ENCODE measurements around the gene TLN1.

Gene TLN1

DNA sequence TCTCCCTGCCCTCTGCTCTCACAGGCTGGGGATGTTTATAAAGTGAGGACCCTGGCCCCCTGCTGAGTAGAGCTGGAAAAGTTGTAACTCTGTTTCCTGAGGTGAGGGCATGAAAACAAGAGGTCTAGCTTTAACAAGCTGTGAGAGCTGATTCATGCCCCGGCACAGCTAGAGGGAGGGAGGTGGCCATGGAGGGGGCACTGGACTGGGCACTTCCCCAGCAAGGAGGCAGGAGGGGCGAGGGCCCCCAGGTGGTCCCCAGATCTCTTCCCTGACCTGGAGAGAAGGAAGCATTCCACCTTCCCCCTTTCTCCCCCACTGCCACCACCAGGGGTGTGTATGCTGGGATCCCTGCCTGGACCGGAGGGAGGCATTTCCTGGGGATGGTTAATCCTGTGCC lies 22.3 kb upstream of the TLN1 start, which contains the start of gene MSMP:
TSS of gene MSMP (minus strand) at position 13 of the 400 bp plus-strand sequence. CDS start 147 bp downstream, outside the sequence.
- no peak for DNase-seq

DNA sequence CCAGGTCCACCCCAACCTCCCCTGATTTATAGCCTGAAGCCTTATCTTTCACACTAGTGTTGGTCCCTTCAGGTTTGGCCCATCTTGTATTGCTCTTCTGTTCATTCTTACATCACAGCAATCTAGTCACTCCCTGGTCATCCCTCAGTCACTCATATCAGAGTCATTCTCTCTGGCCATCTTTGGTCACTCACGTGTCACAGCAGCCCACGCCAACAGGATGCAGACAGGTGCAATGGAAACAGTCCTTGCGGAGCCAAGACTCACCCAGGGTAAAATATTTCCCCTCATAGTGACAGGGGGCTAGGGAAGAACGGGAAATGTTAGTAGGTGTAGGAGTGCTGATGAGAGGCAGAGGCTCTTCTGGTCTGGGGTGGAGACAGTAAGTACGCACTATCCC lies 21.5 kb upstream of the TLN1 start:
- DNase-seq = no peak

DNA sequence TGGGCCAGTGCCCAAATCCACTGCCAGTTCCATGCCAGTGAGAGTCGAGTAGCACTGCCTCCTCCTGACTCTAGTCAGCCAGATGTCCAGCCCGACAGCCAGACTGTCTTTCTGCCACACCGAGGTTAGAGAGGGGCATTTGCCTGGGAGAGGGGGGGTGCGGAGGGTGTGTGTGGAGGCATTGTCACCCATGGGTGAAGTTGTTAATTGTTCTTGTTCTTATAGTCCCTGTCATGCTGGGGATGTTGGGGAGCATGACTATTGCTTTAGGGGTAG lies 18.2 kb upstream of the TLN1 start:
- DNase-seq = no peak

DNA sequence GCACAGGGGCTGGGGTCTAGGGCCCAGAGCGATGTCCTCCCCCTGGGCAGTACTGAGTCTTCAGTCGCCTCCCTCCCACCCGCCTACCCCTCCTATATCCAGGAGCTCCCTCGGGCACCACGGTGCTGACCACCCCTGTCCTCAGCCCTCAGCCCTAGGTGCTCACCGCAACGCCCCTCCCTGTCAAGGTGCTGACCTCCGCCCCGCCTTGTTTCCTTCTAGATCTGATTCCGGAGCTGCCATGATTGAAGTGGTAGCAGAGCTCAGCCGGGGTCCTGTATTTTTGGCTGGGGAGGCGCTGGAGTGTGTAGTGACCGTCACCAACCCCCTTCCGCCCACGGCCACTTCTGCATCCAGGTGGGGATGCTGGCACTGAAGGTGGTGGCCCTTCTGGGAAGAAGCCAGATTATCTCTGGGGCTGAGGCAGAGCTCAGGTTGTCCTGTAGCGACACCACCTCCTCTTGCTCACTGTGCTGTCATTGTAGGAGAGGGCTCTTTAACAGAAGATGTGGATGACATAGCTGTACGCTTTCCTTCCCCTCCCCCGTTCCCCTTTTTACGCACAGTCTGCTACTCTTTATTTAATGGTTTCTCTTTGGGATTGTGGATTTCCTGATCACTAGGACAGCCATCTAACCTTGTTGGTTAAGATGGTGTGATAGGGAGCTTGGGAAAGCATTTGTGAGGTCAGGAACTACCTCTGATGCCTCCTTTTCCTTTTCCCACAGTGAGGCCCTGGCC lies 17.7 kb upstream of the TLN1 start:
- DNase-seq = no peak

DNA sequence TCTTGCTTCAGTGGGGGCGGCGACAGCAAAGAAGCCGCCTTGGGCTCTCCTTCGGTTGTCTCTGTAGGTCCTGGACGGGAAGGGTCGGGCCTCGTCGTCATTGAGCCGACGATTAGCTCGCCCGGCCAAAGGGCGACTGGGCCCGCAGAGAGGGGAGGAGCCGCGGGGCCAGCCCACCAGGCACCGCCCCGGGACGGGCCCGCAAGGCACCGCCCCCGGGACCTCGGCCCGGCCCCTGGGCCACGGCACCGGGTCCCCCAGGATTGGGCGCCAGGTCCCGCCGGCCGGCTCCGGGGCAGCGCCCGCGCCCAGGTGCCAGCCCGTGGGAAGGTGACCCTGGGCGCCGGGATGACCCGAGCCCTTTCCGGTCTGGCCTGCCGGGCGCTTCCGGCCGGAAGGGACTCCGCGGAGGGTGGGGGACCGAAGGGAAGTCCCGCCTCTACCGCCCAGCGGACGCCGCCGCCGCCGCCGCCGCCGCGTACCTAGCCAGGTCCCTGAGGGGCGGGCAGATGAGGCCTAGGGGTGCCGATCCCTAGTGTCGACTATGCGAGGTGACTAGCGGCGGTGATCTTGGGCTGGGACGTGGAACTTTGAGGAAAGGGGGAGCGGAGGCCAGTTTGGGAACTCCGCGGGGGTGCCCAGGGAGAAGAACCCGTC lies 17.0 kb upstream of the TLN1 start, which contains the start of the genes GBA2 and RGP1:
TSS of gene GBA2 (minus strand) at position 371 of the 657 bp plus-strand sequence. CDS start 524 bp downstream, outside the sequence.
TSS of gene RGP1 (plus strand) at position 430 of the 657 bp plus-strand sequence. CDS start 469 bp downstream, outside the sequence.
- DNase-seq = peak; percentile 61

DNA sequence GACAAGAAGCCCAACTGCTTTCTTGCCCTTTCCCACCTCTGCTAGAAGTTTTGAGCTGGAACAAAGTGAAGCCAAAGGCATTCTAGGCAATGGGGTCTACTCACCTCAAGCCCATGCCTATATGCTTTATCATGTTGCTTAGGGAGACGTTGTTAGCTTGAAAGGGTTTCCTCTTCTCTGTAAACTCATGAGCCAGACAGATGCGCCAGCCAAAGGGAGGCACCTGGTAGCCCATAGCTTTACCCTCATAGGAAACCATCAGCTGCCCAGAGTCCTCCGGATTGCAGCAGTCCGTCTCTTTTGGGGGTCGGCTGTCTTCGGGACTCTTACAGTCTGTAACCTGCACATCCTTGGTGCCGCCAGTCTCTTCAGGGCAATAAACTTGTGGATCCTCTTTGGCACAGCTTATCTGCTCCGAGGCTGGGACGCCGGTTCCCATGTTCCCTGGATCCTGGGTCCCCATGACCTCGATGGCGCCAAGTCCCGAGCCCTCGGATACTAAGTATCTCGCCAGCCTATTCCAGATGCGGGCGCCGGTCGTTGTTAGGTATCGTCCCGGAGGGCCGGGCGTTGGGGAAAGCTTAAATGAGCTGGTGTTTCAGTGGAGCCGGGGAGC lies 16.4 kb upstream of the TLN1 start:
- no peak for DNase-seq

DNA sequence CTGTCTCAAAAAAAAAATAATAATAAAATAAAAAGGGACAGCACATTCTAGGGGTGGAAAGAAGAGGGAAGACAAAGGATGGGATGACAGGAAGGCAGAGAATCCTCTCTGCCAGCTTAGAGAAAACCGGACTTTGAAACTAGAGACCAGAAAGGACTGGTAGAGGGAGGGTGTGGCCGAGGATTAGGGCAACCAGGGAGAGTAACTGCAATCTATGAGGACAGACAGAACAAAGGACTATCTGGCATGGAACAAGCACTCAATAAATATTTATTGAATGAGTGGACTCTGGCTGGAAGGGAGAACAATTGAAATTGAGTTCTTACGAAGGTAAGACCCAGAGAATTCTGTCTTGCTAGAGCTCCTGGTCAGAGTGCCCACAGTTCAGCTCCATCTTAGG lies 14.6 kb upstream of the TLN1 start:
- DNase-seq = no peak

DNA sequence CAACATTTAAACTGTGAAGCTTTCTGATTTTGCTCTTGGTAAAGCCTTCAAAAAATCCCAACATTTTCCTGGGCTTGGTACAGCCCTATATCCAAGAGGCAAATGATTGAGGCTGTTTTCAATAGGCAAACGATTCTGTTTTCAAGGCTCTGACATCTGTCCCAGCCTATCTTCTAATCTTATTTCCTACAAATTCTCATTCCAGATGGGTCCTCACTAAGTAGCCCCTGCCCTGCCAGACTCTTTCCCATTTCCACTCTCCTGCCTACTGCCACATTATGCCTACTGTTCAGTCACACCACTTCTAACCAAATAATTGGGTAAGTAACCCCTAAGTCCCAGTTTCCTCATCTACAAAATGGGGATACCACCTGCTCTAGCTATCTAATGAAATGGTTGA lies 13.6 kb upstream of the TLN1 start:
- no peak for DNase-seq

DNA sequence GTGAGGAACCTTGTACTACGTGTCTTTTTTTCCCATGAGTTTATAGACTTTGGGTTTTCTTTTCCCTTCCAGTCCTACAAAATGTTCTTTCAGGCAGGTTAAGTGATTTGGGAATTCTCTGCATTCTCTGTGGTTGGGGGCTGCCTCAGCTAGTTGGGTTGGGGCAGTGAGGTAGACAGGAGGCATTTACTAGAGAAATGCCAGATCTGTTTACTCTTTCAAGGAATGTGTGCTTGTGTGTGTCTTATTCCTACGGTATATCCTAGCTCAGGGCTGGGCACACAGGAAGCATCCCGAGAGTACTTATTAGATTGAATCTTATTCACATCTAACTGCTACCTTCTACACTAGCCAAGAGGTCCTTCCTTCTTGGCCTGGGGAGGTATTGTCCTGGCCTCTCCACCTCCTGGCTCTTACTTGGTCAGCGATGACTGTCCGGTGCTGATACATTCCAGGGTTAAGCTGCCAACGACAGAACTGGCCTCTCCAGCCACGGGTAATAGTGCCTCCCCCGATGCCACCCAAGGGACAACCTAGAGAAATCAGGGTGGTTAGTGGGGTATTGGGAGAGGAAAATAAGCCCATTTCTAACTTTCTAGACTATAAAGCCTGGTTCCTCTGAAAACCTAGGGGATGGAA lies 12.0 kb upstream of the TLN1 start:
- no peak for DNase-seq

DNA sequence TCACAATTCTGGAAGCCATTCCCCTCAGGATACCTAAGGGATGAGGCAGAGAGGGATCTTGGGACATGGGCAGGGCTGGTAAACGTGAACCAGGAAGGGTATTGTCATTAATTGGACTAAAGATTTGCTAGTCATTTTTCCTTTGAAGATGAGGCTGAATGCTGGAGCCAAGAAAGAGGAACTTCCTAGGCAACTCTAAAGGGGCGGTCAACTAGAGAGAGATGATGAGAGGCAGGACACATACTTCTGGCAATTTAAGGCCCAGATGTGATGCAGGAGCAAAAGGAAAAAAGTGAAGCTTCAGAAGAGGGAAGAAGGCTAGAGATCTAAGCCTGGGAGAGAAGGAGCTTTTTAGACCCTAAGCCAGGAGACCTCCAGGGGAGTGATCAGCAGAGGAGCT lies 11.5 kb upstream of the TLN1 start:
- no peak for DNase-seq

DNA sequence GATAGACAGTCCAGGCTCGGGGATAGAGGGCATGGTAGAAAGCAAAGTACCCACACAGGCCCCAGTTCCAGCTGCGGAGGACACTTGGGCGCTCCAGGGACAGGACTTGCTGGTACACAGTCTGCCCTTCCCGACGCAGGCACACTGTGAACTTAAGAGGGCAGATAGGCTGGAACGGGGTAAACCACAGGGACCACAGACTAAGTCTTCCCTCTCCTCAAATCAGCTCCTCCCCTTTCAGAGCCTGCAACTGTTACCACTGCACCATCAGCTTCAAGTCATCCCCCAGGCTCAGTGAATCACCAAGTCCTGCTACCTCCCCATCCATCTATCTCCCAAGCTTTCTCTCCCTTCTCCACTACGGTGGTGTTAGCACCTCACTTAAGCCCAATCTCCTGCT lies 9.7 kb upstream of the TLN1 start:
- DNase-seq = no peak

DNA sequence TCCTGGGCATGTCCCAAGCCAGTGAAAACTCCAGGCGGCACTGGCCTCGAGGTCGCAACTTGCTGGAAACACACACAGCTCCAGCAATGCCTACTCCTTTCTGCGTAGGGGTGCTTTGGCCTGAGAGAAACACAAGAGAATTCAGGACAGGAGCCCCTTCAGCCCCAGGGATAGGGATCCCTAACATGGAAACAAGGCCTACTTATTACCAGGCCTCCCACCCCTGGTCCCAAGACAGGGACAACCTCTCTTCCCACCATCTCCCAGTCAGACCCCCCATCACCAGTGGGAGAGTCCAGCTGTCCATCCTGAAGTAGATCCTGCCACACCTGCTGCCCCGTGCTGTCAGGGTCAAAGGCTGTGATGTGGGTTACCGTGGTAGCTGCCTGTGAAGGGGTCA lies 8.2 kb upstream of the TLN1 start:
- DNase-seq = no peak

DNA sequence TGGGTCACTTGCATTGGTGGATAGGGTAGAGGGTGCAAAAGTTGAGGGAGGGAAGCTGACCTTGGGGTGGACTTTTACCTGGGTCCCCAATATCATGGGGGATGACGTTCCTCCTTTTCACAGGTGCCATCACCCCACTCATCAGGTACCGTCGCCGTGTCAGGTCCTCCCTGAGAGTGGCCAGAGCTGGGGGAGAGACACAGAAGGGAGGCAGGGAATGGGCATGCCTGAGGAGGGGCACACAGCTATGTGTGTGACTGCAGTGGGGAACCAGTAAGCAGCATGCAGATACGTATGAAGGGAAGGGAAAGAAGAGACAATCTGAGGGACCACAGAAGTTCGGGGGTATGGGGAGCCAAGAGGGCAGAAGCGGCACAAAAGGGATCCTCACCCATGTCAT lies 6.9 kb upstream of the TLN1 start:
- DNase-seq = no peak

DNA sequence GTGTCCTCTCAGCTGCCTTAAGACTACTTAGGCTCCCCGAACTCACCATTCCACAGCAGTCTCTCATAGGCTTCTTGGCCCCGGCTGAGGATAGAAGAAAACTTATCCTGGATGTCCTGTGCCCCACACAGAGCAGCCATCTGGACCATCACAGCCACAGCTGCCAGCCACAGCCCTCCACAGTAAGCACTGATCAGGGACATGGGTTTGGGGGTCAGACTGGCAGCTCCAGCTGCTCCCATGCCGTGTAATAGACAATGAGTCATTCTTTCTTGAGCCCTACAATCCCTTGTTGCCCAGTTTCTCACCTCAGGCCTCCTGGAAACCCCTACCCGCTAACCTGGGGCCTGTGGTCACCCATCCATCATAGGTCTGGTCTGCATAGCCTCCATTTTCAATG lies 6.2 kb upstream of the TLN1 start:
- DNase-seq = no peak

DNA sequence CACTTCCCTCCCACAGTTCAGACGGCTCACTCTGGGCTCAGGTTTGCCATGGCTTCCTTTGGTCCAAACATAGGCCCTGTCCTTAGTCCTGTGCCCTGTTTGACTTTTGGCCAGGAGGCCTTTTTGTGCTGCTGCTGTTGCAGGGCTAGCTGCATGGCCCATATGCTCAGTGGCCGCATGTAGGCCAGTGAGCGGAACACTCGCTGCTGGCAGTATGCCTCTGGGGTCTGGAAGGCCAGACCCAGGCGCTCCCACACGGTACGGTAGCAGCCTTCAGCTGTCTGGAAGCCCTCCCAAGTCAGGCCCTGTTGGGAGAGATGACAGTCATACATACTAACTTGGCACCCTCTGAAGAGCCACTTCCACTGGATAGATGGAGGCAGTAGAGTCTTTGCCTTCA lies 5.1 kb upstream of the TLN1 start:
- no peak for DNase-seq

DNA sequence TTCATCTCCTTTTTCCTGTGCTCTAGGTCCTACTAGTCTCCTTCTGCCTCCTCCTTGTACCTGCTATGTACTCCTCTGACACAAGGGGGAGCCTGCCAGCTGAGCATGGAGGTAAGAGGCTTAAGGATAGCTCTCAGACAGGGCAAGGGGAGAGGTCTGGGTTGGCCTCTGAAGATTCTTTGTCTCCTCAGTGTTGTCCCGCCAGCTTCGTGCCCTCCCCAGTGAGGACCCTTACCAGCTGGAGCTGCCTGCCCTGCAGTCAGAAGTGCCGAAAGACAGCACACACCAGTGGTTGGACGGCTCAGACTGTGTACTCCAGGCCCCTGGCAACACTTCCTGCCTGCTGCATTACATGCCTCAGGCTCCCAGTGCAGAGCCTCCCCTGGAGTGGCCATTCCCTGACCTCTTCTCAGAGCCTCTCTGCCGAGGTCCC lies 4.2 kb upstream of the TLN1 start:
- DNase-seq = no peak

DNA sequence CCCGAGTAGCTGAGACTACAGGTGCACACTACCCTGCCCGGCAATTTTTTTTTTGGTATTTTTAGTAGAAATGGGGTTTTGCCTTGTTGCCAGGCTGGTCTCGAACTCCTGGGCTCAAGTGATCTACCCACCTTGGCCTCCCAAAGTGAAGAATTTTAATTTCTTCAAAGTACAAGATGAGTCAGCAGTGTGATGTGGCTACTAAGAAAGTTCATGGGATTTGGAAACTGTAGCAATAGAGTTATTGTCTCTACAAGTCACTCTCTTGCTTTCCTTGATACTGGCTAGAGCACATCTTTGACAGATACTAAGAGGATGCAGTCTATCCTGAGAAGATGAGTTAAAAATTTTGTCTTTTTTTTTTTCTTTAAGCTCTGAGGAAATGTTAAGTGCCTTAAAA lies 2.1 kb upstream of the TLN1 start:
- no peak for DNase-seq

DNA sequence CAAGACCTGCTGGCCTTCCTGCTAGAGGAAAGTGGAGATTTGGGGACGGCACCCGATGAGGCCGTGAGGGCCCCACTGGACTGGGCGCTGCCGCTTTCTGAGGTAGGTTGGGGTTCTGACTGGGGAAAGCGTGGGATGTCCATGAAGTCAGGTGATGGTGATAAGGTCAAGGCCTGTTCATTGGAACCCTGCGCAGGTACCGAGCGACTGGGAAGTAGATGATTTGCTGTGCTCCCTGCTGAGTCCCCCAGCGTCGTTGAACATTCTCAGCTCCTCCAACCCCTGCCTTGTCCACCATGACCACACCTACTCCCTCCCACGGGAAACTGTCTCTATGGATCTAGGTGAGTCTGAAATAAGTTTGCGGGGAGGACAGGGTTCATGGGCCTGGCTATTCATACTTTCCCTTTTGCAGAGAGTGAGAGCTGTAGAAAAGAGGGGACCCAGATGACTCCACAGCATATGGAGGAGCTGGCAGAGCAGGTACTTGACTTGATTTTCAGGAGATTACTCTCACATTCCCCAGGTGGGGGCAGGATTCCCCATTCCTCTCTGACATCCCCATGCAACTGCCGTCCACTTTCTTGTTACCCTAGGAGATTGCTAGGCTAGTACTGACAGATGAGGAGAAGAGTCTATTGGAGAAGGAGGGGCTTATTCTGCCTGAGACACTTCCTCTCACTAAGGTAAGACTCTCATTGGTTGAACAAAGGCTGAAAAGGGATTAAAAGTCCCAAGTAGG lies 976 bp upstream of the TLN1 start:
- DNase-seq = no peak

DNA sequence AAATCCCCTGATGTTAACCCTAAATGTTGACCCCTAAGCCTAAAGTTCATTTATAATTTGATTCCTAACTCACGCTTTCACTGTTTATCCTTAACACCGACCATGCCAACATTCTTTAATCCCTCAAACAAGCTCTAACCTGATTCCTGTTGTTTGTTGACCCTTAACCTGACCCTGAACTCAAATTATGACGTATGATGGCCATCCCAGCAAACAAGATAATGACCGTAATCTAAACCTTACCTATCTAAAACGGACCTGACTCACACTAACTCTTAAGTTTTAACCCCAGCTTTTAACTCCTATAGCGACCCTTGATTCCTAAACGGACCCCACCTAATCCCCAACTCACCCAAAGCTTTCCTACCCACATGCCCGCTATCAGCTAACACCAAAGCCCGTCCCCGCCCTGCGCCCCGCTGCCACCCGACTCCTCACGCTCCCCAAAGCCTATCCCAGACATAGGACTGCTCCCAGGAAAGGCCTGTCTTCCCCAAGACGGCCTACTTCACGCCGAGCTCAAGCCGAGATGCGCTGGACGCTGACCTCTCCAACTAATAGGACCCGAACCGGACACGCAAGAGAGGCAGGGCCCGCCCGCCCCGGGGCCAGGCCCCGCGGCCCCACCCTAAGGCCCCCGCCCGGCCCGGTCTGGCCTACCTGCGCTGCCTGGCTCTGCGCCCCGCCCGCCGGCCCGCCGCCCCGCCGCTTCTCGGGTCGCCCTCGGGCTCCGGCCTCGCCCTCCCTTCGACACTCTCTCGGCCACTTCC lies 395 bp downstream of the TLN1 start:
- no peak for DNase-seq

DNA sequence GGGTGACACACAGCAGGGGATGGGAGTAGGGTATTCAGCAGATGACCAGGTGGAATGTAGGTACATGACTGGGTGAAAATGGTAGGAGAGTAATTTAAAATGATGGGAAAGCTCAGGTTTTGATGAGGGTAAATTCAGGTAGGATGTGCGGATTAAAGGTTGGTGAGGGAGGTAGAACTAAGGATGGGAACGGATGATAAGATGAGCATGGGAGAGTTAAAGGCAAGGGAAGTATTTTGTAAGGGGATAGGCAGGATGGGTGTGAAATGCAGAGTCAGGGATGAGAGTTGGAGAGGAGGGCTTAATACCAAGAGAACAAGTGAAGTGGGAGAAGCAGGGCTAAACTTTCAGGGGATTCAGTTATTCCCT lies 1.5 kb downstream of the TLN1 start:
- no peak for DNase-seq

DNA sequence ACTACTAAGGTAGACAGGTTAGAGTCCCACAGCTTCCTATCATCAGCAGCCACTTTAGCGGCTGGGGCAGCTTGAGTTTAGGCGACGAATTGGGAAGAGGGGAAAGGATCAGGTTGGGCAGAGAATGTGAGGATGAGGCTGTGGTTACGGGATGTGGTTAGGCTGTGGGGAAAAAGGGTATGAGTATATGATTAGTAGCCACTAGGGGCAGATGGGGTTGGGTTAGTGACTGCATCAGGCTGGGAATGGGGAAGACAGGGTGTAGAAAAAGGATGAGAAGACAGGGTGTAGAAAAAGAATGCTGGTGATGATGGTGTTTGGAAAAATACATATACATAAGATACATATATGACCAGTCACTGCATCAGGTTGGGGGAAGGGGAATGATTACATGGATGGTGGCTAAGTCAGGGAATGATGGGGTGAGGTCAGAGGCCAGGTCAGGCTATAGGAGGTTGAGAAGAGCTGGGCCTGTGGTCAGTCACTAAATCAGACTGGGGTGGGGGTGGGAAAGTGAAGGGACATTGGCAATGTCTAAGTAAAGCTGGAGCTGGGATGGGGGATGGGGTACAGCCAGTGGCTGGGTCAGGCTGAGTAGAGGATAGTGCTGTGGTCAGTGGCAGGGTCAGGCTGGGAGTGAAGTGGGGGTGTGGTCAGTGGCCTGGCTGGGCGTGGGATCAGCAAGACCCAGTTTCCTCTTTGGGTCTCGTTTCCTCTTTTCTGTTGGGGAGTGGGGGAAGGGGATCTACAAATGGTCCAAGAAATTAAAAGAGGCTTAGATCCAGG lies 2.1 kb downstream of the TLN1 start:
- no peak for DNase-seq
